HUES48 (cell line): ENCODE measurements around the gene H2BK1.

Experiments used
- H3K27ac ChIP-seq: one replicate; pipeline ENCODE4 v1.7.0; 2013; ENCODE audit warnings: low read depth, low read length, inconsistent platforms
- H3K27me3 ChIP-seq: 2 replicates; pipeline ENCODE4 v1.6.1; 2013; ENCODE audit warnings: mild to moderate bottlenecking, low read length; ENCODE audit not compliant: control insufficient read depth, insufficient read depth
- H3K36me3 ChIP-seq: 2 replicates; pipeline ENCODE4 v1.6.1; 2013; ENCODE audit warnings: low read length; ENCODE audit not compliant: control insufficient read depth, insufficient read depth
- H3K4me1 ChIP-seq: 2 replicates; pipeline ENCODE4 v1.6.1; 2013; ENCODE audit warnings: mild to moderate bottlenecking, low read length; ENCODE audit not compliant: control insufficient read depth, insufficient read depth
- H3K4me3 ChIP-seq: 2 replicates; pipeline ENCODE4 v1.5.1; 2013; ENCODE audit warnings: mild to moderate bottlenecking, low read depth, low read length
- H3K9ac ChIP-seq: 2 replicates; pipeline ENCODE4 v1.6.1; 2013; ENCODE audit warnings: mild to moderate bottlenecking, low read depth, low read length, moderate library complexity
- H3K9me3 ChIP-seq: 2 replicates; pipeline ENCODE4 v1.6.1; 2013; ENCODE audit warnings: low read length; ENCODE audit not compliant: control insufficient read depth, insufficient read depth

The H2BK1 gene

DNA sequence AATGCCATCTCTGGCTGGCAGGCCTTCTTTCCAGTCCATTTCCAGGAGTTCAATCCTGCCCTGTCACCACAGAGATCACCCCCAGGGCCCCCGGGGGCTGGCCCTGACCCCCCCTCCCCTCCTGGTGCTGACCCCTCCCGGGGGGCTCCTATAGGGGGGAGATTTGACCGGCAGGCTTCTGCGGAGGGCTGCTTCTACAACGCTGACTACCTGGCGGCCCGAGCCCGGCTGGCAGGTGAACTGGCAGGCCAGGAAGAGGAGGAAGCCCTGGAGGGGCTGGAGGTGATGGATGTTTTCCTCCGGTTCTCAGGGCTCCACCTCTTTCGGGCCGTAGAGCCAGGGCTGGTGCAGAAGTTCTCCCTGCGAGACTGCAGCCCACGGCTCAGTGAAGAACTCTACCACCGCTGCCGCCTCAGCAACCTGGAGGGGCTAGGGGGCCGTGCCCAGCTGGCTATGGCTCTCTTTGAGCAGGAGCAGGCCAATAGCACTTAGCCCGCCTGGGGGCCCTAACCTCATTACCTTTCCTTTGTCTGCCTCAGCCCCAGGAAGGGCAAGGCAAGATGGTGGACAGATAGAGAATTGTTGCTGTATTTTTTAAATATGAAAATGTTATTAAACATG is 28.0 kb upstream of the H2BK1 start:
- Histone ChIP-seq H3K27me3 (no peaks in the 10 kb centered on the region), H3K4me1 (peaks cover 10% of the 10 kb centered on the region; the same call in 1 of the 2 replicates), H3K9me3 (no peaks in the 10 kb centered on the region), H3K4me3 (no peak overlapping the region), H3K36me3 (peaks cover 36% of the 10 kb centered on the region), H3K27ac (no peak overlapping the region), H3K9ac (no peak overlapping the region)

DNA sequence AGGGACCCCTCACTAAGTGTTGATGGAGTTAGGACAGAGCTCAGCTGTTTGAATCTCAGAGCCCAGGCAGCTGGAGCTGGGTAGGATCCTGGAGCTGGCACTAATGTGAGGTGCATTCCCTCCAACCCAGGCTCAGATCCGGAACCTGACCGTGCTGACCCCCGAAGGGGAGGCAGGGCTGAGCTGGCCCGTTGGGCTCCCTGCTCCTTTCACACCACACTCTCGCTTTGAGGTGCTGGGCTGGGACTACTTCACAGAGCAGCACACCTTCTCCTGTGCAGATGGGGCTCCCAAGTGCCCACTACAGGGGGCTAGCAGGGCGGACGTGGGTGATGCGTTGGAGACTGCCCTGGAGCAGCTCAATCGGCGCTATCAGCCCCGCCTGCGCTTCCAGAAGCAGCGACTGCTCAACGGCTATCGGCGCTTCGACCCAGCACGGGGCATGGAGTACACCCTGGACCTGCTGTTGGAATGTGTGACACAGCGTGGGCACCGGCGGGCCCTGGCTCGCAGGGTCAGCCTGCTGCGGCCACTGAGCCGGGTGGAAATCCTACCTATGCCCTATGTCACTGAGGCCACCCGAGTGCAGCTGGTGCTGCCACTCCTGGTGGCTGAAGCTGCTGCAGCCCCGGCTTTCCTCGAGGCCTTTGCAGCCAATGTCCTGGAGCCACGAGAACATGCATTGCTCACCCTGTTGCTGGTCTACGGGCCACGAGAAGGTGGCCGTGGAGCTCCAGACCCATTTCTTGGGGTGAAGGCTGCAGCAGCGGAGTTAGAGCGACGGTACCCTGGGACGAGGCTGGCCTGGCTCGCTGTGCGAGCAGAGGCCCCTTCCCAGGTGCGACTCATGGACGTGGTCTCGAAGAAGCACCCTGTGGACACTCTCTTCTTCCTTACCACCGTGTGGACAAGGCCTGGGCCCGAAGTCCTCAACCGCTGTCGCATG is 27.2 kb upstream of the H2BK1 start:
- H3K27ac ChIP-seq, result no peak overlapping the region
- H3K9me3 ChIP-seq, result no peaks in the 10 kb centered on the region
- H3K9ac ChIP-seq, result no peak overlapping the region
- H3K27me3 ChIP-seq, result no peaks in the 10 kb centered on the region
- H3K4me3 ChIP-seq, result no peak overlapping the region
- peaks cover 36% of the 10 kb centered on the region for H3K36me3 ChIP-seq
- 0 out of 2 replicates have a peak, but pooled peaks cover 5% of the 10 kb centered on the region for H3K4me1 ChIP-seq

DNA sequence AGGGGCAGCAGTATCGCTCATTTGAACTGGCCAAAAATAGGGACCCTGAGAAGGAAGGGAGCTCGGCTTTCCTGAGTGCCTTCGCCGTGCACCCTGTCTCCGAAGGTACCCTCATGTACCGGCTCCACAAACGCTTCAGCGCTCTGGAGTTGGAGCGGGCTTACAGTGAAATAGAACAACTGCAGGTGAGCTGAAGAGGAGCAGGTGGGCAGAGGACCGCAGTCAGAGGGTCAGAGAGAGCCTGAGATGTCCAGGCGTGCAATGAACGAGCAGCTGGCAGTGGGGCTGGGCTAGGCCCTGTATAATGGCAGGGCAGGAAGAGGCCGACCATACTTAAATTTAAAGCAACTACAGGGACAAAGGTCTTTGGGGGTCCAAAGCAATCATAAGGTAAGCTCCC is 26.1 kb upstream of the H2BK1 start:
- peaks cover 36% of the 10 kb centered on the region for H3K36me3 ChIP-seq

DNA sequence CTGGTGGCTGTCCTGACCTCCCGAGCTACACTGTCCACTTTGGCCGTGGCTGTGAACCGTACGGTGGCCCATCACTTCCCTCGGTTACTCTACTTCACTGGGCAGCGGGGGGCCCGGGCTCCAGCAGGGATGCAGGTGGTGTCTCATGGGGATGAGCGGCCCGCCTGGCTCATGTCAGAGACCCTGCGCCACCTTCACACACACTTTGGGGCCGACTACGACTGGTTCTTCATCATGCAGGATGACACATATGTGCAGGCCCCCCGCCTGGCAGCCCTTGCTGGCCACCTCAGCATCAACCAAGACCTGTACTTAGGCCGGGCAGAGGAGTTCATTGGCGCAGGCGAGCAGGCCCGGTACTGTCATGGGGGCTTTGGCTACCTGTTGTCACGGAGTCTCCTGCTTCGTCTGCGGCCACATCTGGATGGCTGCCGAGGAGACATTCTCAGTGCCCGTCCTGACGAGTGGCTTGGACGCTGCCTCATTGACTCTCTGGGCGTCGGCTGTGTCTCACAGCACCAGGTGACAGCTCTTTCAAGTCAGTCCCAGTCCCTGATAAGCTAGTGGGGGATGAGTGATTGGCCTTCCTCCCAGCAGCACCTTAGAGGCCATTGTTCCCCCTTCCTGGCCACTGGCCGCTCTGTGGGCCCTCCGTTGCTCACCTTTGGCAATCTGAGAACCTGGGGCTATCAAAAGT is 25.0 kb upstream of the H2BK1 start:
- H3K27me3 ChIP-seq, result no peaks in the 10 kb centered on the region
- H3K9ac ChIP-seq, result no peak overlapping the region
- no peak overlapping the region for H3K27ac ChIP-seq
- H3K9me3 ChIP-seq, result no peaks in the 10 kb centered on the region
- H3K4me3 ChIP-seq, result no peak overlapping the region
- peaks cover 36% of the 10 kb centered on the region for H3K36me3 ChIP-seq
- H3K4me1 ChIP-seq, result 0 out of 2 replicates have a peak, but pooled peaks cover 5% of the 10 kb centered on the region

More for the DNA sequence above, 26.1 kb upstream of the H2BK1 start:
- Histone ChIP-seq H3K27ac (no peak overlapping the region), H3K27me3 (no peaks in the 10 kb centered on the region), H3K4me1 (0 out of 2 replicates have a peak, but pooled peaks cover 5% of the 10 kb centered on the region), H3K4me3 (no peak overlapping the region), H3K9me3 (no peaks in the 10 kb centered on the region), H3K9ac (no peak overlapping the region)

DNA sequence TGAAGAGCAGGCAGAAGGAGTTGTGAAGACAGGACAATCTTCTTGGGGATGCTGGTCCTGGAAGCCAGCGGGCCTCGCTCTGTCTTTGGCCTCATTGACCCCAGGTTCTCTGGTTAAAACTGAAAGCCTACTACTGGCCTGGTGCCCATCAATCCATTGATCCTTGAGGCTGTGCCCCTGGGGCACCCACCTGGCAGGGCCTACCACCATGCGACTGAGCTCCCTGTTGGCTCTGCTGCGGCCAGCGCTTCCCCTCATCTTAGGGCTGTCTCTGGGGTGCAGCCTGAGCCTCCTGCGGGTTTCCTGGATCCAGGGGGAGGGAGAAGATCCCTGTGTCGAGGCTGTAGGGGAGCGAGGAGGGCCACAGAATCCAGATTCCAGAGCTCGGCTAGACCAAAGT is 23.5 kb upstream of the H2BK1 start:
- Histone ChIP-seq H3K9me3 (no peaks in the 10 kb centered on the region), H3K27ac (no peak overlapping the region), H3K4me1 (0 out of 2 replicates have a peak, but pooled peaks cover 5% of the 10 kb centered on the region), H3K36me3 (peaks cover 36% of the 10 kb centered on the region), H3K9ac (no peak overlapping the region), H3K4me3 (peak overlapping the region; percentile 87), H3K27me3 (no peaks in the 10 kb centered on the region)

DNA sequence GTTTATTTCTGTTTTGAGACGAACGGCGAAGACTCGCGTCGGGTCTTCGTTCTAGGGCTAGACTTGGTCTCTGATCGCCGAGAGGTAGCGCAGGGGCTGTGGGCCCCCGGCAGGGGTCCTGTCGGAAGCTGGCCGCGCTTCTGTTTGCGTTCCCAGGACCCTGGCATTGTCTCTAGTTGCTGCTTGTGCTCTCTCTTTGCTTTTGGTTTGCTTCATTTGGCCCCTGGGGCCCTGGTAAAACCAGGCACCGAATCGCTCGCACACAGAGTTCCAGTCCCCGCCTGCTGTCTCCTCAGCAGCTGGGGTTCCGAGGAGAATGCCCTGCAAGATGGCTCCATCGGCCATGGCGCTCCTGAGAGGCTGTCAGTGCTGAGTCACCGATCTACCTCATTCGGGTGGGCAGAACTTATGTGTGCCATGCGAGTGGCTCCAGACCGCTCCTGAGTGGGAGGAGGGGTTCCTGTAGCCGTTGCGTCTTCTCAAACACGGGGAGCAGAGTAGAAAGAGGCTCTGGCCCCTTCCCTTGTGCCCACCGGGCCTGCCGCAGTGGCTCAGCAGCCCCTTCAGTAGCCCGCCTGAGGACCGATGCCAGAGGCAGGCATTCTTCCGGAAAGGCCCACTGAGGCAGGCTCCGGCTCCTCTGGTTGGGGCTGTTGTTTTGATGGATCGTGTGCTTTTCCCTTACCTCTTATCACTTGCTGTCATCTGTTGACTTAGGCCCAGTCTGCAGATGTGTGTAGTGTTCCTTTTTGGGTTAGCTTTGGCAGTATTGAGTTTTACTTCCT is 22.8 kb upstream of the H2BK1 start:
- Histone ChIP-seq H3K27me3 (no peaks in the 10 kb centered on the region), H3K9ac (peak overlapping the region; percentile 57), H3K9me3 (no peaks in the 10 kb centered on the region), H3K27ac (peak overlapping the region; percentile 73), H3K36me3 (peaks cover 32% of the 10 kb centered on the region), H3K4me3 (peak overlapping the region; percentile 87), H3K4me1 (0 out of 2 replicates have a peak, but pooled peaks cover 7% of the 10 kb centered on the region)

DNA sequence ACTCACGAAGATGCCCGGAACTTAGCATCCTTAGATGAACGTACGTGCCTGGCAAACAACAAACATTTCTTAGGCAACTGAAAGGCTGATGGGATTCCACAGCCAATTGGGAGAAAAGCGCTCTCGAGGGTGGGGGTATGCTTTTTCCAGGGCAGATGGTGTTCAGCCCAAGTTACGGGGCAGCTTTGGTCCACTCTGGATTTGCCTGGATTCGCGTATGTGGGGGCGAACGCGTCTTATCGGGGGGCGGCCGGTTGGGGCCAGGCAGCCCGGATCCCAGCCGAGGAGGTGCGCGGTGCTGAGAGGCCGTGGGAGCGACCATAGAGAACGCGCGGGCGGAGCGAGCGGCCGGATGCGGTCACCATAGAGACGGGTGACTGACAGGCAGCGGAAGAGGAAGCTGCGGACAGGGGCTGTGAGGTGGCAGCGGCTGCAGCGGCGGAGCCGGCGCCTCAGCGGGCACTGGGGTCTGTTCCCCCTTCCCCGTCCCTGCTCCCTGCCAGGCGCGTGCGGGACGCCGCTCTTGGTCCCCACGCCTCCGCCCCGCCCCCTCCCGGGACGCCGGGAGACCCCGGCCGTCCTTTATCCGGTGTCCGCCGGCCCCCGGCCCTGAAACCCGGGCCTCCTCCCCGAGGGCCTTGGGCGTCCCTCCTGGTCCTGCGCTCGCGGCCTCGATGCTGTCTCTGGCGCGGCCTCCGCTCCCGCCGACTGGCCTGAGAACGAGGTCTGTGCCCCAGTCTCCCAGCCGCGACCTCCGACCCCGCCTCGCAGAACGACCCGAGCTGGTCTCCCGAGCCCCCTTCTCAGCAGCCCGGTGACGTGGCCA is 22.0 kb upstream of the H2BK1 start, which contains the start of gene CHPF2:
TSS of gene CHPF2 (plus strand) at position 393 of the 826 bp plus-strand sequence. CDS start 1,529 bp downstream, outside the sequence.
- no peaks in the 10 kb centered on the region for H3K27me3 ChIP-seq
- 0 out of 2 replicates have a peak, but pooled peaks cover 10% of the 10 kb centered on the region for H3K4me1 ChIP-seq
- H3K4me3 ChIP-seq, result peak within 1 kb of the TSS; percentile 87
- peaks cover 25% of the 10 kb centered on the region for H3K36me3 ChIP-seq
- H3K9me3 ChIP-seq, result no peaks in the 10 kb centered on the region
- peak within 1 kb of the TSS; percentile 73 for H3K27ac ChIP-seq
- H3K9ac ChIP-seq, result peak within 1 kb of the TSS; percentile 57

DNA sequence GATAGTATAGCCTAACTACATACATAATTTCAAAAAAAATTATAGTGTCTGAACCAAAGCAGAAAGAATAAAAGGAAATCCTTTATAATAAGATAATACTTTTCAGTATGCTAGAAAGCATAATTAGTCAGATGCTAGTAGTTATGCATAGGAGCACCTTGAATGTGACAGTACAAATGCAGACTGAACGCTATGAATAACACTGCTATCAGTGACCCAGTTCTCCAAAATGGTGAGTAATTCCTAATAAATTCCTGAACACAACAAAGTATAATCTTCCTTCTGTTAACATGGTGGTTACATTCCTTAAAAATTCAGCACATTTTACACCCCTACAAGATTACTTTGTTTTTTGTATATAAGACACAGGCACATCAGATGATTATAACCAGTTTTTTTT is 20.8 kb upstream of the H2BK1 start:
- H3K4me3 ChIP-seq, result no peak overlapping the region
- no peak overlapping the region for H3K9ac ChIP-seq
- no peaks in the 10 kb centered on the region for H3K9me3 ChIP-seq
- H3K4me1 ChIP-seq, result peaks cover 12% of the 10 kb centered on the region; the same call in 1 of the 2 replicates
- peaks cover 14% of the 10 kb centered on the region for H3K36me3 ChIP-seq
- no peaks in the 10 kb centered on the region for H3K27me3 ChIP-seq
- no peak overlapping the region for H3K27ac ChIP-seq

DNA sequence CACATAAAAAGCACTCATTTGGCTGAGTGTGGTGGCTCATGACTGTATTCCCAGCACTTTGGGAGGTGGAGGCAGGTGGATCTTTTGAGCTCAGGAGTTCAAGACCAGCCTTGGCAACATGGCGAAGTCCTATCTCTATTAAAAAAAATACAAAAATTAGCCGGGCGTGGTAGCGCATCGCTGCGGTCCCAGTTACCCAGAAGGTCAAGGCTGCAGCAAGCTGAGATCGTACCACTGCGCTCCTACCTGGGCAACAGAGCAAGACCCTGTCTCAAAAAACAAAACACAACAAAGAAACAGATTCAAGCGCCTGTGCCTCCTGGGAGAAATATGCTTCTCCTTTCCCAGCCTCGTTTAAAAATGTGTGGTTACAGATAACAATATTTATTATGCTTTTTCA is 19.0 kb upstream of the H2BK1 start:
- peaks cover 16% of the 10 kb centered on the region; the same call in 1 of the 2 replicates for H3K4me1 ChIP-seq
- no peak overlapping the region for H3K4me3 ChIP-seq
- H3K27me3 ChIP-seq, result no peaks in the 10 kb centered on the region
- no peak overlapping the region for H3K27ac ChIP-seq
- H3K9me3 ChIP-seq, result no peaks in the 10 kb centered on the region
- H3K36me3 ChIP-seq, result peaks cover 17% of the 10 kb centered on the region
- no peak overlapping the region for H3K9ac ChIP-seq
